GM21526 (cell line): ENCODE data around the gene CTIF.

Experiments used
- ATAC-seq: cut with Tn5 transposase; IDR thresholded peaks from one replicate; pipeline ENCODE4 v1.9.1; 2021; ENCODE audit warnings: moderate library complexity; ENCODE audit not compliant: unreplicated experiment, low FRiP score

Gene CTIF

DNA sequence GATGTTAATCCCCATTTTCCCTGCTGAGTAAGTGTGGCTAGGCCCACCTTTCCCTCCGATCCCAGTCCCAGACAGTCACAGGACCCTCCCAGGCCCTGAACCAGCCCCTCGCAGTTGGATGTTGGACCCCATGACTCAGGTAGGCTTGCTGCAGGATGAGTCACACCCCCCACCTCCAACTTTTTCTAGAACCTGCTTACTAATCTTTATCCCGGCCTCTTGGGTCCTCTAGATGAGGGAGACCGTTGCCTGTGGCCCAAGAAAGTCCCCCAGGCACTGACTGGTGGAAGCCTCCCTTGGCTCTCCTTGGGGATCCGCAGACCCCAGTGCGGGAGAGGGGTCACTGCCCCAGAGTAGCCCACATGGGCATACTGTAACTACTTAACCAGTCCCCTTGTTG, 313.5 kb downstream of the CTIF start:
- no peak for ATAC-seq

GRCh38 chr18:48852794-48853193, 314.0 kb downstream of the CTIF start:
- no peak for ATAC-seq

- no peak for ATAC-seq
Observed at GRCh38 chr18:48853588-48853987, 314.8 kb downstream of the CTIF start.

DNA sequence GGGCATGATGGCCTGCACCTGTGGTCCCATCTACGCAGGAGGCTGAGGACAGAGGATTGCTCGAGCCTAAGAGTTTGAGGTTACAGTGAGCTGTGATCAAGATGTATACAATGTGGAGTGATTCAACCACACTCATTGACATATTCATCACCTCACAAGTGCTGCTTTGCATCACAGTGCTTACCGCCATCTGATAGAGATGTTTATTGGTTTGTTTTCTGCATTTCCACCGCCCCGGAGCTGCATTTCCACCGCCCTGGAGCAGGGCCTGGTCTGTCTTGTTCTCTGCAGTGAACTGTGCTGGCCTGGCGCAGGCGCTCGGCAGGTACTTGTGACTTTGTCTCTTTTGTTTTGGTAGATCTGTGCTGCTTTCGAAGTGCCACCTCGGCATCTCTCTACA, 315.9 kb downstream of the CTIF start:
- no peak for ATAC-seq

- ATAC-seq, result no peak
Observed at GRCh38 chr18:48855422-48856377, 316.9 kb downstream of the CTIF start.

GRCh38 chr18:48857023-48857694, 318.3 kb downstream of the CTIF start:
- ATAC-seq, result no peak

DNA sequence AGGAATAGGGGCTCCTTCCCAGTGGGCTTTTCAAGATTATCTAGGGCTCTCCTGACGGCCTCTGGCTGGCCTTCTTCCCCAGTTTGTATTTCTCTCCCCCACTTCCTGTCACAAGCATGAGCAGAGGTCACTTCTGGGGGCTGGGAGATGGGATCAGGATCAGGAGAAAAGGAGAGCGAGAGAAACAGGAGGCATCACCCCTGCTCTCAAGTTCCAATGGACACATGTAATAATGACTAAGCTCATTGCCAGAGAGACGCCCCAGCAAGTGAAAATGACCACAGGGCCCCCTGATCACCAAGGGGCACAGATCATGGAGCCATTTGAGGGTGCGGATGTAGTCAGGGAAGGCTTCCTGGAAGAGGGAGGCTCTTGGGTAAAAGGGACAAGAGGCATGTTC, 319.8 kb downstream of the CTIF start:
- no peak for ATAC-seq

DNA sequence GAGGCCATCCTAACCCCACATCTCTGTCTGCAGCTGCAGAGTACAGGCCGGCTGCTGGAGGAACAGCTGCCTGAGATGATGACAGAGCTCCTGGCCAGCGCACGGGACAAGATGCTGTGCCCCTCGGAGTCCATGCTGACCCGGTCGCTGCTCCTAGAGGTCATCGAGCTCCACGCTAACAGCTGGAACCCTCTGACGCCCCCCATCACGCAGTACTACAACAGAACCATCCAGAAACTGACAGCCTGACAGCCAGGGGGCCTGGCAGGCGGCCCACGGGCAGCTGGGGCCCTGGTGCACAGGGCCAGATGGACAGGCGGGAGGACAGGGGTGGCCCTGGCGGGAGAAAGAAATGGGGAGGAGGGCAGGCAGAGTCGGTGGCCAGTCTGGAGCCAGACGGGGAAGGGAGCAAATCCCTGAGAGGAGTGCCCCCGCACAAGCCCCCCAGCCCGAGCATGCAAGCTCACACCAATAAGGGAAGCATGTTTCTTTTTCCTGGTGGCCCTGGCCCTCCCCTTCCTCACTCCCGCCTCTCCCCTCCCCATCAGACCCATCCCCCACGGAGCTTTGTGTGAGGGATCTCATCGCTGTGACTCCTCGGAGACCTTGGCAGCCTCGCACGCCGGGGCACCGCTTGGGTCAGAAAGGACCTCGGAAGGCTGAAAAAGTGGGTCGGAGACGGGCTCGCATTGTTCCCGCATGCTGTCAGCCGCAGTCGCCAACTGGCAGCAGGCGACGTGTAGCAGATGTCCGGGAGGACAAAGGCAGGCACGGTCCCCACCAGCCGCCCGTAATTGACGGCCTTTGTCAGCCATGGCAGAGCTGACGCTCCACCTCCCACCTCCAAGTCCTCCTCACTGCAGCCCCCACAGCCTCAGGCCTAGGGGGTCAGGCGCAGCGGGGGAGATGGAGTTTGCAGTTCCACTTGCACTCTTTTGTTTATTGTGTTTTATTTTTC, 320.8 kb downstream of the CTIF start:
- ATAC-seq, result no peak

GRCh38 chr18:48860269-48861180, 321.7 kb downstream of the CTIF start:
- no peak for ATAC-seq

- ATAC-seq, result no peak
Observed at GRCh38 chr18:48861181-48861708, 322.4 kb downstream of the CTIF start.

GRCh38 chr18:48862132-48862531, 323.3 kb downstream of the CTIF start:
- no peak for ATAC-seq

DNA sequence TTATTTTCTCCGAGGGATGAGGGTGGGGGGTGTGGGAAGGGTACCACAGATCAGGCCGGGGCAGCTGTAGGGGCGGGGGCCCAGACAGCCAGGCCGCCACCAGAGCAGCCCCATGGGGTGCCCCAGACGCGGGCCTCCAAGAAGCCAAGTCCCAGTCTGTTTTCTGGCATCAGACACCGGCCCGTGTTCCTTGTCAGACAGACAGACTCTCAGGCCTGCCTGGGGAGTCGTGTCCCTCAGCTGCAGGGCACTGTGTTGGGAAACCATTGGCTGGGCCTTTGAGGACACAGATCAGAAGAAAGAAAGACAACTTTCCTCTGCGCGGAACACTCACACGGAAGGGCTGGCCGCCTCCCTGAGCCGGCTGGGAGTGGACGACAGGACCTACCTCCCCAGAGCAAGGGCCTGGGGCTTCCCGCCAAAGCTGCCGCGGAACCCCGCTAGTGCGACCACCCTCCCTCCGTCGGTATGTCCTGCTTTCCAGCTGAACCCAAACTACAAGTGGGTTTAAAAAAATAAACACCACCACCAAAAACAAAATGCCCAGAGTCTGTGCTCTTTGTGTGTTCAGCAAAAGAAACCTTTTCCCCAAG, 323.9 kb downstream of the CTIF start:
- no peak for ATAC-seq

- ATAC-seq, result no peak
Observed at GRCh38 chr18:48863432-48864065, 324.7 kb downstream of the CTIF start.

DNA sequence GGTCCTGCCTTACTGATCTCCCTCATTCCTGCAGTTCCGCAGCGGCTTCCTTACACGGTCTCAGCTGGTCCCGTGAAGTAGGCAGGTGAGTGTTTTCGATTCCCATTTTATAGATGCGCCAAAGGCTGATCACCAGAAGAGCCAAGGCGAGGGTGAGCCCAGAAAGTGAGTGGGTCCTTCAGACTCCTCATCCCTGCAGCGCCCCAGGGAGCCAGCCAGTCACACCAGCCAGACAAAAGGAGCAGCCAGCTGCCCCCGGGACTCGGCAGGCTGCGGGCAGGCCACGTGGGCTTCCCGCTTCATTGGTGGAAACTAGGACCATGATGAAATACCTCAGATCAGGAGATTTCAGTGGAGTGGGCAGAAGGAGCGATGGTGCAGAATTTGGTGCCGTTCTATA, 326.0 kb downstream of the CTIF start:
- ATAC-seq, result no peak

GRCh38 chr18:48866028-48866733, 327.4 kb downstream of the CTIF start:
- no peak for ATAC-seq

- ATAC-seq, result no peak
Observed at GRCh38 chr18:48866856-48867255, 328.0 kb downstream of the CTIF start.

- ATAC-seq, result no peak
Observed at GRCh38 chr18:48867978-48868377, 329.1 kb downstream of the CTIF start.
